GM21447 (cell line): ENCODE results near the gene SEMA7A.
"Not testable (repeated sequence)": the region's sequence is repeated elsewhere in the genome, so short reads cannot be mapped to it uniquely, and the experiment has no call there.

Experiments
- ATAC-seq: cut with Tn5 transposase; IDR thresholded peaks from one replicate; pipeline ENCODE4 v1.9.1; 2021; ENCODE audit not compliant: unreplicated experiment

Gene SEMA7A

DNA sequence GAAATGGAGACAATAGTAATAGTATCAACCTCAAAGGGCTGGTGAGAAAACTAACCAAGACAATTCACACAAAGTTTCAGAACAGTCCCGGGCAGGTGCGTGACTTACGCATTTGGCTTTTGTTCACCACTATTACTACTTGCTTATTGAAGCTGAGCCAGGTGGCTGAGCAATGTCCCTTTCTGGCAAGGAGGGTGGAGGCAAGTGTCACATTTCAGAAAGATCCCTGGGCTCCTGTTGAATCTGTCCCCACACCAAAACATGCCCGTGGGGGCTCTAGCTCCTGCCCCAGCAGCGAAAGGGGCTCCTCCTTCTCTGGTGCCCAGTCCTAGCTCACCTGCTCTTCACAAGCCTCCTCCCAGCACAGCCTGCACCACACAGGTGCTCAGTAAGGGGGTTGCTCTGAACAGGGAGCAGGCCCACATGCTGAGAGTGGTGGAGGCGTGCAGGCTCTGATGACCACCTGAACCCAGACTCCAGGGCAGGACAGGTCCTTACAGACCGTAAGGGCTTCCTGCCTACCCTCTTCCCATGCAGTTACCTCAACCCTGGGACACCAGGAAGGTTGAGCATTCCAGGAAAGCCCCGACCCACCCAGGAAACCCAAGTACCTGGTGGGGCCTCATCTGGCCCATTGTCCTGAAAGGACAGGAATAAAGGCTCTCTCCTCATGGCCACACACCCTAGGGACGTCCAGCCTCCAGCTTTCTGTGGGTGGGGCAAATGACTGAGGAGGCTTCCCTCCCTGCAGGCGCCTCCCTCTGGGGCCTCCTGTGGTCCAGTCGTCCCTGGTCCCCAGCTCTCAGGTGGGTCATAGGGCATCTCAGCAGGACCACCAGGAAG lies 32.6 kb downstream of the SEMA7A start:
- ATAC-seq = no peak

DNA sequence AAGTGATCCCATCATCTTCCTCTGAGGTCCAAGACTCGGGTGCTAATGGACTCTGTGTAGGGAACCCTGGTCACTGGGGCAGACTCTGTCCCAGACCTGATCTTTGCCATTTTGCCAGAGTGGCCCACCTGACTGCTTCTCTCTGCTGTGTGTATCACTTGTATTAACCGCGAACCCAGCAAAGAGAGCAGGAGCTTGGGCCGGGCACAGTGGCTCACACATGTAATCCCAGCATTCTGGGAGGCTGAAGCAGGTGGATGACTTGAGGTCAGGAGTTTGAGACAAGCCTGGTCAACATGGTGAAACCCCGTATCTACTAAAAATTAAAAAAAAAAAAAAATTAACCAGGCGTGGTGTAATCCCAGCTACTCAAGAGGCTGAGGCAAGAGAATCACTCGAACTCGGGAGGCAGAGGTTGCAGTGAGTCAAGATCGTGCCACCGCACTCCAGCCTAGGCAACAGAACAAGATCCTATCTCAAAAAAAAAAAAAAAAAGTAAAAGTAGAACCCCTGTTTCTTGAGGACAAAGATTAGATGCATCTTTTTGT lies 33.4 kb downstream of the SEMA7A start:
- no peak for ATAC-seq

DNA sequence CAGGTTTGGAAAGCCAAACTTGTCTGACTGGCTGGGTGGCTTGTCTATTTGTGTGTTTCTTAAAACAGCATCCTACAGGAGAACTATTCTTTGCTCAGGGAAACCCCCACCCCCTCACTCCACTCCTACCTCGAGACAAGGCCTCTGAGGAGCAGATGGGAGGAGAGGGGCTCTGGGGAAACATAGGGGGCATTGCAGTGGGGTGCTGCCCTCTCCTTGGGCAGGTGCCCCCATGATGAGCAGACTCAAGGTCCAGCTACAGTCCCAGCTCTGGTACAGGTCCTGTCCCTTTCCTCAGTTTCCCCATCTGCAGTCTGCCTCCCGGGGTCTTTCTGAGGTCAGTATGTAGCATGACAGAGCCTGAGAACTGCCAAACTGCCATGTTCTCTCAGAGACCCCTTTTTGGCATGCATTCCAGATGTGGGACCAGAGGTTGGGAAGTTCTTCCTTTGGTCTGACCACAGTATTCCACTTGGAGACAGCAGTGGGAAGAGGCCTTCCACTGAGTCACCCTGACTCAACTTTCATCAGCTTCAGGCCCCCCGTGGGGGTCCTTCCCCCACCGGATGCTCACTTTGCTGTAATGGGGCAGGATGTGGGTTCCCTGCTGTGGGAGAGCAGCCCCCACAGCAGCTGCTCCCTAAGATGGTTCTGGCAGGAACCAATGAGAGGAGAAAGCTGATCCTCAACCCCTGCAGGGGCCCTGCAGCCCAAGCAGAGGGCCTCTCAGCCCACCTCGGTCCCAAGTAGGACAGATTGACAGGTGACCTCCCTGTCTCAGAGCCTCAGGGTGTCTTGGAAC lies 34.0 kb downstream of the SEMA7A start:
- ATAC-seq = no peak

DNA sequence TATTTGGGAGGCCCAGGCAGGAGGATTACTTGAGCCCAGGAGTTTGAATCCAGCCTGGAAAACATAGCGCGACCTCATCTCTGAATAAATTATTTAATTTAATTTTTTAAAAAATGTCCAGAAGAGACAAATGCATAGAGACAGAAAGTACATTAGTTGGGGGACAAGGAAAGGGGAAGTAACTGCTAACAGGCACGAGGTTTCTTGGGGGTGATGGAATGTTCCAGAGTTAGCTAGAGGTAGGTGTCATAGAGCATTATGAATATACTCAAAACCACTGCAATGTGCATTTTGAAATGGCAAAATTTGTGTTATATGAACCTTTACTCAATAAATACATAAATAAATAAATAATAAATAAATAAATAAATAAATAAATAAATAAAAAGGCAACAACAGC lies 34.7 kb downstream of the SEMA7A start:
- ATAC-seq = no peak

DNA sequence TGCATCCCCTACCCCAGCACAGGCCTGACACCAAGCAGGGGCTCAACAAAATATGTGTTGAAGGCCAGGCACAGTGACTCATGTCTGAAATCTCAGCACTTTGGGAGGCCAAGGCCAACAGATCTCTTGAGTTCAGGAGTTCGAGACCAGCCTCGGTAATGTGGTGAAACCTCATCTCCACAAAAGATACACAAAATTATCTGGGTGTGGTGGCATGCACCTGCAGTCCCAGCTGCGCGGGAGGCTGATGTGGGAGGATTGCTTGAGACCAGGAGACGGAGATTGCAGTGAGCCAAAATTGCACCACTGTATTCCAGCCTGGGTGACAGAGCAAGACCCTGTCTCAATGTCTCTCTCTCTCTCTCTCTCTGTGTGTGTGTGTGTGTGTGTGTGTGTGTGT lies 35.6 kb downstream of the SEMA7A start:
- no peak for ATAC-seq

DNA sequence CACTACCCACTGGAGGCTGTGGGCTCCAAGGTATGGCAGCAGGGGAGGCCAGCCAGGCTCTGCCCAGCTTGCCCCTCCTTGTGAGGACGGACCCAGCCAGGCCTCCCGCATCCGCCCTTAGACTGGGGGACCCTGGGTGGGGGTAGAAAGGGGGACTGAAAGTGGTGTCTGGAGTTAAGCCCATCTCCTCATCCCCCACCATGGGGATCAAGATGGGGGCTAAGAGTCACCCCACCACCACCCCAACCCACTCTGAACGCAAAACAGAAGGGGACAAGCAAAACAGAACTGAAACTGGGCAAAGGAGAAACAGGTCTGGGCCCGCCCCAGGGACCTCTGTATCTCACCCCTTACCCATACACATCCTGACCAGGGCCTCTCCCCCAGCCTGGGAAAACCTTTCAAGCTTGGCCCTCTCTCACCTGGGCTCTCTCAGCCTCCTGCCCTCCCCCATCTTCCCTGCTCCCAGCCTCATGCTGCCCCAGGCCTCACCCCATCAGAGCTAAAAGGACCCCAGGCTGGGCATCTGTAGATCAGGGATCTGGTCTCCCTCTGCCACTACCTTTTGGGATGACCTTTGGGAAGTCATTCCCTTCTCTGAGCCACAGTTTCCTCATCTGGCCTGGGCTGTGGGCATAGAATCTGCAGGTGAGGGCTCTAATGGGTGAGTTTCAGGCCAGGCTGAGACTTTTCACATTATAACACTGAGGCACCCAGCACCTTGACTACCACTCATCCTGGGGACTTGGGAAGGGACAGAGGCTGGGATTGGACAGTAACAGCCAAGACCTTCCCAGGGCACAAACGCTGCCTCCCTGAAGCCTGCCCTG lies 36.3 kb downstream of the SEMA7A start:
- peak; percentile 24 for ATAC-seq

DNA sequence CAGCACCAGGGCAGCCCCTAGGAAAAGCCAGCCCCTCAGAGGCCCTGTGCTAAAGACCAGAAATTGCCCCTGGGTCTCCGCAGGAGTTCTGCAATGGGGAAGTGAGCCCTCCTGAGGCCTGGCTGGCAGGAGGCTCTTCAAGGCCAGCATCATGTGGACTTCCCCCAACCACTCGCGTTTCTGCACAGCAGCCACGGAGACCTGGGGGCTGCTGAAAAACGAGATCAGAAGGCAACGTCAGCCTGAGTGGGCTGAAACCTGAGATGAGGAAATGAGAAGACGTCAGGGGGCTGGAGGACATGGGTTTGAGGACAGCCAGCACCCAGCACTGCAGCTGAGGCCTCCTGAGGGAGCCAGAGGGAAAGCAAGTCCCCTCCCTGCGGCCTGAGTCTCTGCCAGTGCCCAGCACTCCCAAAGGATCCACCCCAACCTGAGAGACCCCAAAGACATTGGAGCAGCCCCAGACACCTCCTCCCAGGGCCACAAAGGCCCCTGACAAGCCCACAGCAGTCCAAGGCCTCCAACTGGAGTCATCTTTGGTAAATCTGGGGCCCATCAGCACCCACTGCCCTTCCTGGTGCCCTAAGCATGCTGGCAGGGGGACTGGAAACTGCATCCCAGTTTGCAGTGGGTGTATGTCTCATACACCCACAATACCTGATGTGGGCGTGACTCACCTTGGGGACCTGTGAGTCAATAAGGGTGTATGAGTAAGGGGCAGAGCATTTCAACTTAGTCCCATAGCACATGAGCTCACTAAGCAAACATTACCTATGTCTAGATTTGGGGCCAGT lies 37.1 kb downstream of the SEMA7A start:
- ATAC-seq = peak; percentile 28

DNA sequence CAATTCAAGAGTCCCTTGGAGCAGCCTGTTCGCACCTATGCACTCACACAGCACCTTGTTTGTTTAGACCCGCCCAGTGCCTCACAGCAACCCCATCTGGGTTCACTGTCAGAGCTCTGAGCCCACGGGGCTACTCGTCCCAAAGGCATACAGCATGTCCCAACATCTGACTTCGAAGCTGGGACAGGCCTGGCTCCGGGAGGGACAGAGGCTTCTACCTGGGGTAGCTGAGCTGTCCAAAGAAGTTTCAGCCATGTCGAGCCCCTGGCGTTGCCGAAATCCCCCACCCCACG lies 37.7 kb downstream of the SEMA7A start:
- ATAC-seq = peak; percentile 0

DNA sequence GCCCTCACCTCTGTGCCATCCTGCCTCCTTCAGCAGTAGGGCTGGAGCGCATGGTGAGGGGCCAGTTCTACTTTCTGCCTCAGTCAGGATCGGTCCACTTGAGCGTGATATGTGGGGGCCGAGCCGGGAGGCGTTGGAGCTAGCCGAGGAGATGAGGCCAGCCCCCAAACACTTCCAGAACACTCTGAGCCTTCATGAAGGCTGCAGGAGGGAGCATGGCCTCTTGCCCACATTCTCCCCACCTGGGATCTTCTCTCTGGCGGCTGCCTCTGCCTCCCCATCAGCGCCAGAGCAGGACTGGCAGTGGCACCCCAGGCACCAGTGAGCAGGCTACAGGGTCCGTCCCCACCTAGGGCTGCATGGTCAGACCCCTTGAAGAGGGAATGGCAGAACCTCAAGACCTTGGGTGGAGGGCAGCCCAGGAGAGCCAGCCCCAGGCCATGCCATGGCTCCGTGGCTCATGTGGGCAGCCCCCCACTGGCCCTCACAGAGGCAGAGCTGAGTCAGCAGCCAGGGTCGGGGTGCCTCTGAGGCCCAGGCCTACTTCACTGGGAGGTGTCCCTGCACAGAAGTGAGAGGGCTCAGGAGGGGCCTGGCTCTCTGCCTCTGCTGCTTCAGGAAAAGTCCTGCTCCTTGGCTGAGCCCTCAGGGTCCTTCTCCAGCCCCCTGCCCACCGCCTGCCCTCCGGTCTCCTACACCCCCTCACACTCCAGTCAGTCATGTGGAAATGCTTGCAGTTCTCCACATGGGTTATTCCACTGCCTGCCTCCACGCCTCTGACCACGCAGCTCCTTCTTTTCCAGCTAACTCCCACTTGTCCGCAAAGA lies 38.2 kb downstream of the SEMA7A start:
- ATAC-seq = no peak

DNA sequence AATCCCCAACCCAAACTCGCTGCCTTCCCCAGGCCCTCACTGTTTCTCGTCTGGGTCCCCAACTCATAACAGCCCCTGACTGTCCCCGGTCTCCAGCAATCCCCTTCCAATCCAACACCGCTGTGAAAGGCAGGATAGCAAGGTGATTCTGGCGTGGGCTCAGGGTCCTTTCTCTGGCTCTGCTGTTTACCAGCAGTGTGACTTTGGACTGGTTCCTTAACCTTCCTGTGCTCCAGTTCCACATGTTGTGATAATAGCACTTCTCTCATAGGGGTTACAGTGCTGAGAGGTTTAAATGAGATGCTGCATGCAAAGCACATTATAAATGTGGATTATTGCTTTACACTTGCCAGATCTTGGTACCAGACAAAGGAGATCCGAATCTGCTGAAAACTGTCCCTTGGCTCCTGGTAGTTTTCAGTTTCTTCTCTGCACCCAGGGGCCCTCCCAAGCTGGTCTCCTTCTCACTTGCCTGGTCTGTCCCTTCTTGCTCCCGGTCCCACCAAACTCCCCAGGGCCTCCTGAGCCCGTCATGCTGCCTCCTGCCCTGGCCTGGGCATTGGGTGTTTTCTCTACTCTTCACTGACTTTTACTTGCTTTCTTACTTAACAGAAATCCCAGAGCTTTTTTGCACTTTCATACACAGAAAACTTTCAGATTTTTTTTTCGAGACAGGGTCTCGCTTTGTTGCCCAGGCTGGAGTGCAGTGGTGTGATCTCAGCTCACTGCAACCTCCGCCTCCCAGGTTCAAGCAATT lies 39.5 kb downstream of the SEMA7A start:
- no peak for ATAC-seq

DNA sequence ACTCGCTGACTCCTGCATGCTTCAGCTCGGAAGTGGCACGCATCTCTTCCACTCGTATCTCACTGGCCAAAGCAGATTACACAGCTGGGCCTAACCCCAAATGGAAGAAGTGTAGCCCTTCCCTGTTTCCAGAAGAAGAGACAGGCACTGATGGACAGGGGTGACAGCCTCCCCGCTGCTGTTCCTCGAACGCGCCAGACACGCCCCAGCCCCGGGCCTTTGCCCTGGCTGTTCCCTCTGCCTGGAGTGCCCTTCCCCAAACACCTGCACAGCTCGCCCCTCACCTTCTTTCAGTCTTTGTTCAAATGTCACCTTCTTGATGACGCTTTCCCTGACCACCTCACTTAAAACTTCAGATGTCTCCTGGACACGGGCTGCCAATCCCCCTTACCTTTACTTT lies 40.3 kb downstream of the SEMA7A start:
- ATAC-seq = no peak

DNA sequence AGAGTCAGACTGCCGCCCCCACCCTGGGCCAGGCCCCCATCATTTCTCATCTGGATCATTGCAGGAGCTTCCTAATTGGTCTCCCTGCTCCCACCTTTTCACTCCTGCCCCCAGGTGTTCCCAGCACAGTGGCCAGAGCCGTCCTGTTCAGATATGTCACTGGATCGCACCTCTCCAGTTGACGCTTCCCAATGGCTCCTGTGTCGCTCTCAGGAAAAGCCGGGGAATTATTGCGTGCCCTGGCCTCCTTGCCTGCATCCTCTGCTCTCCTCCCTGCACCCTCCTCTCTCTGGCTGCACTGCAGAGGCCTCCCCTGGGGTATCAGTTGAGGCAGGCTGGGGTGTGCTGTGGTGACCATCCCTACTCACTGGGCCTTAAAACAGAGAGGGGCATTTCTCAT lies 40.9 kb downstream of the SEMA7A start:
- no peak for ATAC-seq

DNA sequence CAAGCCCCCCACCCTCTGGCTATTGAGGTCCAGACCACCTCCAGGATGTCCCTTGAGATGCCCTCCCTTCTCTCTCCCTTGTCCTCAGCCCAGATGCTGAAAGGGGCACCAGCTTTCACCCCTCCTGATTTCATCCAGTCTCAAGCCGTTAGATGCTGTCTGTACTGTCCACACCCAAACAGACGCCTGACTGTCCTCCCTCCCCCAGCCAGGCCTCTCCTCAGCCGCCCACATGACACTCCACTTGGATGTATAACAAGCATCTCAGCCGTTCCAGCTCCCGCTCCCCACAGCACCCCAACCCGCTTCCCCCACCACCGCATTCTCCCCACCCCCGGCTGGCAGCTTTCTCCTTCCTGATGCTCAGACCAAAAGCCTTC lies 41.3 kb downstream of the SEMA7A start:
- no peak for ATAC-seq

DNA sequence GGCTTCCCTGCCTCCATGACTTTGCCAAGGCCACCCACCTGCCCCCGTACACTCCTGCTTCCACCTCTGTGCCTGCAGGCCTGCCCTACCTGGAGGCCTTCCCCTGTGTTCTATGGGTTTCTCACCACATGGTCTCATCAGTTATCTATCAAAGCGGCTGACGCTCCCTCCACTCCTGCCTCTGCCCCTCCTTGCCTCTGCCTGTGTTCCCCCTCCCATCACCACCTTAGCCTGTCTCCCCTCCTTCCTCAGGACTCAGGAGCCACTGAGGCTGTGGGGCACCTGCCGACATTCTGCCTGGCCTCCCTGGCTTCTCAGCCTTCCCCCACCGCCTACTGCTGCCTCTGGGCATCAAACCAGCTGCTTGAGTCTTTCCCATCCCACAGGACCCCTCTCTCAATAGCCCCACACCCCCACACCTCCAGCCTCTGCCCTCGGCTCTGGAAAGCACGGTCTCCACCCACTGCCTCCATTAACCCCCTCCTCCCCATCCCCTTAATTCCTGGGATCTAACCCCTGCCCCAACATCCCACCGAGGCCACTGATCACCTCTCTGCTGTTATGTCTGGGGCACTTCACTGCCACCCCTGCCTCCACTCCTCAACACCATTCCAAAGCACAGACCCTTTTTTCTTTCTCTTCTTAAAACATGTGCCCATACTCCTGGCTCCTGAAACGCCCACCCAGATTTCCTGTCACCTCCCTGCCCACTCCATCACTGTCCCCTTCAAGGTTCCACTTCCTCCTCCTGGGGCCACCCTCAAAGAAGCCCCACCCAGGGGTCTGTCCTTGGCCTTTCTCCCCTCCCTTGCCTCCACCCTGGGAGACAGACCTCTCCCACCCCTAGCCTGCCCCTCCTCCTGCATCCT lies 41.9 kb downstream of the SEMA7A start:
- no peak for ATAC-seq

DNA sequence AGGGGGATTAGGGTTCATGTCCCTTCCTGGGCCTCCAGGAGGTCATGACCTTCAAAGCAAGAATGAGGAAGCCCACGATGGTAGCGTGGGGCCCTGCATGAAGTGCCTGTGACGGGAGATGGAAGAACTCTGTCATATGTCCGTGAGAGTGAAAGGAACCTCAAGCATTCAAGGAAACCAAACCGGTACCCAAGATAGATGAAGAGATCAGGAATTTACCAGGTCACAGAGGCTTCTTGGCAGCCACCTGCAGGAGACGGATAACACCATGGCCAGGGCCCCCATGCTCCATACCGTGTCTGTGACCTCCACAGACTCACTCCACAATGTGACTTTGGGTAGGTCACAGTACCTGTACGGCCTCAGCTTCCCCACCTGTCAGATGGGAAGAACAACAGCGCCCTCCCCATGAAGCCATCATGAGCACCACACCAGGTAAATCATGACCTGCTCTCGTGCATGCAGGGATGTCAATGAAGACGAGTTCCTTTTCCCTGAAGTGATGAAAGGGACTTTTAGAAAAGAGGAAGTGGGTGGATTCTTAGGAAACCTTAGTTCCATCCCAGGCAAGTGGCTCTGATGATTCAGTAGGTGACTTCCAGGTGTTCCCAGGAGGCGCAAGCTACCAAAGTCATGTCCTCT lies 43.0 kb downstream of the SEMA7A start:
- ATAC-seq = no peak

DNA sequence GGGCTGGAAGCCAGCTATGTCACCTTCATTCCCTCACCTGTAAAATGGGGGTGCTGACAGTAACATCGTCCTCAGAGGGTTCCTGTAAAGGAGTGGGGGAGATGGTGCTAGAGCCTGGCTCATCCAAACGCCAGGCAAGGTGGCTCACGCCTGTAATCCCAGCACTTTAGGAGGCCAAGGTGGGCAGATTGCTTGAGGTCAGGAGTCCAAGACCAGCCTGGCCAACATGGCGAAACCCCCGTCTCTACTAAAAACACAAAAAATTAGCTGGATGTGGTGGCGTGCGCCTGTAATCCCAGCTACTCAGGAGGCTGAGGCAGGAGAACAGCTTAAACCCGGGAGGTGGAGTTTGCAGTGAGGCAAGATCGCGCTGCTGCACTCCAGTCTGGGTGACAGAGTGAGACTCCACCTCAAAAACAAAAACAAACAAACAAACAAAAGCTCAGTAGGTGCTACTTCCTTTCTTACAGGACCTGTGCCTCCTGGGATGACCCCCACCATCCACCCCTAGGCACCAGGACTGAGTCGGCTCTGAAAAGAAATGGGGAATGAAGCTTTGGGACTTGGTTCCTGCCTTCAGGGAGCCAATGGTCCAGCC lies 43.6 kb downstream of the SEMA7A start:
- not testable (repeated sequence) for ATAC-seq
